NCI-H2107 treated with DMSO at 0.1 percent for 48 hours (cell line): ENCODE data around the gene TIMM23B.
"Not testable (repeated sequence)": the region's sequence is repeated elsewhere in the genome, so short reads cannot be mapped to it uniquely, and the experiment has no call there.

Experiments used
- DNase-seq: peaks from one replicate; lab custom pipeline; 2025; ENCODE audit not compliant: unreplicated experiment; lab: John Stamatoyannopoulos, UW

The TIMM23B gene, protein sequence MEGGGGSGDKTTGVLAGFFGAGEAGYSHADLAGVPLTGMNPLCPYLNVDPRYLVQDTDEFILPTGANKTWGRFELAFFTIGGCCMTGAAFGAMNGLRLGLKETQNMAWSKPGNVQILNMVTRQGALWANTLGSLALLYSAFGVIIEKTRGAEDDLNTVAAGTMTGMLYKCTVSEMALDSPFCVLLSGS

GRCh38 chr10:49941447-49942338, at the start of gene TIMM23B, which contains the start of gene PARG:
Gene TIMM23B (plus strand): TSS chr10:49942053. CDS start chr10:49942195, 142 bp downstream.
Gene PARG (minus strand): TSS chr10:49942027. CDS start chr10:49941725, 302 bp downstream.
- peak; percentile 12 for DNase-seq

- not testable (repeated sequence) for DNase-seq
Measured at GRCh38 chr10:49899999-49900398, 41.9 kb upstream of the TIMM23B start.

DNA sequence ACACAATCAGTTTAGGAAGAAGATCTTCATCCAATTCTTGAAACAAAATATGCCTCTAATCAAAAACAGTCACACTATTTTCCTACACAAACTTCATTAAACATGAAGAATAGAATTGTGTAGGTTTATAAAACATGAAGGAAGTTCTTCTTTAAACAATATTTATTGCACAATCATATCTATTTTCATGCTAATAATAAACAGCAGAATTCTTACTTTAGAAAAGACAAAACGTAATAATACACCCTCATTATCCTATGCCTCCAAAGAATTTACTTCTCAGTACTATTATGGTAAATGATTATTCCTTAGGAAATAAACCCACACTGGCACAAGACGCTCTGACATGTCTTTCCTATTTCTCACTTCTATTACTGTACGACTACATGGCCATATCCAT, 41.4 kb upstream of the TIMM23B start:
- not testable (repeated sequence) for DNase-seq

DNA sequence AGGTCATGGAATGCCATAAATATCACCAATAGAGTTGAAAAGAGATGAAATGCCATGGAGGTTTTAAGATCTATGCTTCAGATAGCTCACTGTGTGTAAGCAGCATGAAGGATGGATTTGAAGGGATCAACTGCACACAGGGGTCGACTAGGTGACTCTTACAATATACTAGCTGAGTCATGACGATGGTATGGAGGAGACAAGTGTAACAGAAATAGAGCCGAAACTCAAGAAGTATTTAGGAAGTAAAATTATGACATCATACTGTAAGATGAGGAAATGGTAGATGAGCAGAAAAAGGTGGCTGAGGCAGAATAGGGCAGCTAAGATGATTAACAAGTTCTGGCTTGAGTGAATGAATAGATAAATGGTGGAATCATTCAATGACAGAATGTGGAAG, 38.0 kb upstream of the TIMM23B start:
- not testable (repeated sequence) for DNase-seq

DNA sequence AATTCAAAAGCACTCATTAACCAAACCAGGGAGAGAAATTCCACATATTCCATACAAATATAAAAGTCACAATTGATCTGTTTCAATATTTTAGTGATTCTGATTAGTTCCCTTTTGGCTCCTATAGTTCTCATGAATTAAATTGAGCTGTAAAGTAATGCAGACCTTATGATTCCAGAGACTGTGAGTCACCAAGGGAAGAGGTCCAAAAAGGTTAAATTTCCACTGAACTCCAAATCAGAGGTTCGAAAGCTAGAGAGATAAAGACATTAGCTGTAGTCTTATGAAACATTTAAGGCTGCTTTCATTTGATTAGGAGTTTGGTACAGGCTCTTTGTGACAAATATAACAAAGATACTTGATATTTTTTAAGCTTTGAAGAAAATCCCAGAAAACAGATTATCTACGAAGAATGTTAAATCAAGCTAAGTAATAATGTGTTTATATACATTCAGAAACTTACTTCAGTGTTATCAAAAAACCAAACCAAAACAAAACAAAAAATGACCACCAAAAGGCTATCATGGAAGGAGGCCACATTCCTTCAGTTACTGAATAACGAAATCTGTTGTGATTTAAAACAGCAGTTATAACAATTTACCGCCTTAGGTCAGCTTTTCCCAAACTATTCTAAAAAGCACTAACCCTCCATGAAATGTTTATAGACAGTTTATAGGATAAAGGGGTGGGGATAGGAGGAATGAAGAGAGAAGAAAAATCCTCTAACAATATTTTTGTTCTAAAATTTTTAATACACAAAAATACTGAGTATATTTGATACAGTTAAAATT, 33.4 kb upstream of the TIMM23B start:
- DNase-seq = not testable (repeated sequence)

- DNase-seq = not testable (repeated sequence)
Measured at GRCh38 chr10:49910295-49910694, 31.6 kb upstream of the TIMM23B start.

DNA sequence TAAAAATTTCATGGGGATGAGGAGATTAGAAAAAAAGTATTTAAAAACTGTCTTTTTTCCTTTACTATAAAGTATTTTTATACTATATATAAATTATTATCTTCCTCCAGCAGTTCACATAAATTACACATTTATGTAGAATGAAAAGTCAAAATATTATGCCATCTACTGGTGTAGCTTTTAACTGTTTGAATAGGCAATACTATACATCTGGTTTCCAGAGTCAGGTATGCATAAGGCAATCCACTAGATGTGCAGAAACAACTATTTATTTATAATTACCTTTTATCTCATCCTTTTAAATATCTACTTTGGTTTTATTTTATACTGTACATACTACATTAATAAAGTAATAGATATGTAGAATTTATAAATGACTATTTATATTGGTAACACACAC, 25.4 kb upstream of the TIMM23B start:
- DNase-seq = not testable (repeated sequence)

DNA sequence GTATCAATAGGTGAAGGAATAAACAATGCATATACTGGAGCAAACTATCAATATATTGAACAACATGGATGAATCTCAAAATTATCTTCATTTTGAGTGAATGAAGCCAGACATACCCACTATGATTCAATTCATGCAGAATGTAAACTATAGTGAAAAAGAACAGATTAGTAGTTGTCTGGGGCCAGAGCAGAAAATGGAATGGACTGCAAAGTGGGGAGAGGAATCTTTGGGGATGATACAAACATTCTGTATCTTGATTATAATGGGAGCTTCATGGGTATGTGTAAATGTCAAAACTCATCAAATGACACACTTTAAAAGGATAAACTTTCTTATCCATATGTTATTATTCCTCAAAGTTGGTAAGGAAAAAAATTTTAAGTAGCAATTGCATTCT, 23.9 kb upstream of the TIMM23B start:
- DNase-seq = not testable (repeated sequence)

DNA sequence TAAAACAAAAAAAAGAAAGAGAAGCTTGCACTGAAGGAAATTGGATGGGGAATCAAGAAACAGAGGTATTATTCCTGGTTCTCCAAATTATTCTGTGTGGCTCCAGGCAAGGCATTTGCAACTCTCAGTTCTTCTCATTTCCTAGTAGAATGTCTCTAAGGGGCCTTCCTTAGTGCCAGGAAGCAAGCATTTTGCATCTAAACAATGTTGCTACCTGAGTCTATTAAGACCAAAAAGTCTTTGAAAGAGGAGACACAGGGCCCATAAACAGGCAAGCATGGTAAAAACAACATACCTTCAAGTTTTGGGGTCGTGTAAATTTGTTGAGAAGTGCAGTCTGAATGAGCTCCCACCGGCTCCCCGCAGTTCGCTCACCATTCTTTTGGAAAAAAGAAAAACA, 19.8 kb upstream of the TIMM23B start:
- DNase-seq = not testable (repeated sequence)

DNA sequence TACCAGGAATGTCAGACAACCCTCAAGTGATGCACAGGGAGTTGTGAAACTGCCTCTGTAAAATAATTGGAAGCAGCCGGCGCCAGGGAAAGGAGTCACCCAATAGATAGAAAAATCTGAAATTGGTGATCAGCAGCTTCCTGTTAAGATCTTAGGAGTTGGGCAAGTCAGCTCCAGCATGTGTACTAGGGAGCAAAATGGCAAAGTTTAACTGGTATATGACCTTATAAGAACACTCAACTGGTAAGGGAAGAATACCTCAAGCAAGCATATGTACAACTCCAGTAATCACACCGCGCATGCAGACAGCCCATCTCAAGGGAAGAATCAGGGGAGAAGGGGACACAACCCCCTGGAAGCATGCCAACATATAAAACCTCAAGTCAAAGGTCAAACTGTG, 18.3 kb upstream of the TIMM23B start:
- not testable (repeated sequence) for DNase-seq

GRCh38 chr10:49931276-49931675, 10.6 kb upstream of the TIMM23B start:
- not testable (repeated sequence) for DNase-seq

DNA sequence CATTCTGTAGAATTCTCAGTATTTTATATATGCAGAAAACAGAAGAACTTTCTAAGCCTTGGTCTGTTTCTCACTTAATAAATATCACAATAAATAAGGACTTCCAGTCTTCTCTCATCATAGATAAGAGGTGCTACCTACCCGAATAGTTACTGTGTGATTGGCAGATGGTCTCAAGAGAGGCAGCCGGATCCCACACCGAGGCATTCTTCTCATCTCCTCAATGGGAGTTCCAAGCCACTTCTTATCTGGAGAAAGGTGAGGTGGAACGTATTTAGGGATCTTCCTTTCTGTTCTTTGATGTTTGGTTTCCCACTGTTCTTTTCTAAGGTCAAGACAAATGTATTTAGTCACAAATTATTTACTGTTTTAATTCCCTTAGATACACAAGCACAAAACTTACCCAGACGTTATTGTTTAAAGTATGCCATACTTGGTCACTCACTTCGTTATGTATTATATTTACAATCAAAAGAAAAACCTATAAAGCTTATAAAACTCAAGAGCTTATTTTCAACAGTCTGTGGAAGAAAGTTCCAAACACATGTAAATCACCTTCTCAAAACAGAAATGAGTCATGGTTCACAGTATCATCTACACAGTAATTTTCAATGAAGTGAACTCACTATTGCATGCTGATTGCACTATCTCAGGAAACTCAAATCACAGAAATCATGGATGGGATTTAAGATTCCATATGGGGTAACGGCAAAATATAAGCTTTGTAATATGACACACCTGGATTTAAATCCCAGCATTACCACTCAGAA, 9.7 kb upstream of the TIMM23B start:
- not testable (repeated sequence) for DNase-seq

- not testable (repeated sequence) for DNase-seq
Measured at GRCh38 chr10:49942339-49942705, 469 bp downstream of the TIMM23B start.

DNA sequence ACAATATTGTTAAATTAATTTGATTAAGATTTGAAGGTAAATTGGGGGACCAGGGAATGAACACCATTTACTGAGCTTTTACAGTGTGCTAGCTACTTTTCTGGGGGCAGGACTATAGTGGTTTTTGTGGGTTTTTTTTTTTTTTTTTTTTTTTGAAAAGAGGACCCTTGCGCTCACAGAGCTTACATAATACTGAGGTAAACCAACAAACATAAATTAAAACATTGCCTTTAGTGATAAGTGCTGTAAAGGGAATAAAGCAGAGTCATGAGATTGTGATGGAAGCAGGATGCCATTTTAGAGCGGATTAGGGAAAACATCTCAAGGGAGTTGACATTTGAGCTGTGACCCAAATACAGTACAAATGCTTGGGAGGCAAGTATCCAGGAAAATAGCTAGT, 1.8 kb downstream of the TIMM23B start:
- DNase-seq = not testable (repeated sequence)

- not testable (repeated sequence) for DNase-seq
Measured at GRCh38 chr10:49948142-49948541, 6.3 kb downstream of the TIMM23B start.

DNA sequence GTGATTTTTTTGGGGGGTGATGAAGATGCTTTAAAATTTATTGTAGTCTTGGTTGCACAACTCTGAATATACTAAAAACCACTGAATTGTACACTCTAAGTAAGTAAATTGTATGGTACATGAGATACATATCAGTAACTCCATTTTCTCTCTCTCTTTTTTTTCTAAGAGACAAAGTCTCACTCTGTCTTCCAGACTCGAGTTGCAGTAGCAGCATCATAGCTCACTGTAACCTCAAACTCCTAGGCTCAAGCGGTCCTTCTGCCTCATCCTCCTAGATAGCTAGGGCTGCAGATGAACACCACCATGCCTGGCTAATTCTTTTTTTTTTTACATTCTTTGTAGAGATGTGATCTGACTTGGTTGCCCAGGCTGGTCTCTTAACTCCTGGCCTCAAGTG, 6.9 kb downstream of the TIMM23B start:
- DNase-seq = not testable (repeated sequence)

- not testable (repeated sequence) for DNase-seq
Measured at GRCh38 chr10:49952006-49952405, 10.2 kb downstream of the TIMM23B start.

DNA sequence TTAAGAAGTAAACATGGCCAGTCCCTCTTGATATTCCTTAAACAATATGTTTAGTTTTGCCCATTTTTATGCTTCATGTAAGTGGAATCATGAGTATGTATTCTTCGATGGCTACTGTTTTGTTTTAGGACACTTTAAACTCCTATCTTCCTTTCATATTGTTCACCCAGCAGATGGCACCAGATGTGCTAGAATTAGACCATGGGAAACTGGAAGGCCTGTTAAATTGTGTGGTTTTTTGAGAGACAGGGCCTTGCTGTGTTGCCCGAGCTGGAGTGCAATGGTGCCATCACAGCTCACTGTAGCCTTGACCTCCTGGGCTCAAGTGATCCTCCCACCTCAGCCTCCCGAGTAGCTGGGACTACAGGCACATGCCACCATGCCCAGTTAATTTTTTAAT, 11.3 kb downstream of the TIMM23B start:
- DNase-seq = not testable (repeated sequence)

- DNase-seq = not testable (repeated sequence)
Measured at GRCh38 chr10:49970331-49970857, 28.5 kb downstream of the TIMM23B start.

- not testable (repeated sequence) for DNase-seq
Measured at GRCh38 chr10:49971466-49971865, 29.6 kb downstream of the TIMM23B start.
